SJCRH30 (cell line): ENCODE results near the gene SLIRP. TPM values are rescaled to one million over a fixed set of nuclear protein-coding genes. Genes with fewer than 3 reads are reported as not detected.
"Not testable (repeated sequence)": the region's sequence is repeated elsewhere in the genome, so short reads cannot be mapped to it uniquely, and the experiment has no call there.

Experiments used
- DNase-seq, 2 experiments: peaks; one replicate each; pipeline ENCODE4 v3.0.0-alpha.2; 2015 to 2020
- H3K27ac ChIP-seq: fragments of 250-450 bp; sonication (Bioruptor Pico); 2 replicates; pipeline ENCODE4 v1.5.1; 2020; ENCODE audit warnings: mild to moderate bottlenecking, moderate library complexity
- H3K27me3 ChIP-seq: fragments of 250-450 bp; sonication (Bioruptor Pico); 2 replicates; pipeline ENCODE4 v1.5.1; 2020; ENCODE audit warnings: mild to moderate bottlenecking, moderate library complexity
- H3K36me3 ChIP-seq: fragments of 250-450 bp; sonication (Bioruptor Pico); 2 replicates; pipeline ENCODE4 v1.5.1; 2020; ENCODE audit warnings: mild to moderate bottlenecking, moderate library complexity
- H3K4me1 ChIP-seq: fragments of 250-450 bp; sonication (Bioruptor Pico); 2 replicates; pipeline ENCODE4 v1.5.1; 2020; ENCODE audit warnings: mild to moderate bottlenecking, moderate library complexity
- H3K4me3 ChIP-seq: fragments of 250-450 bp; sonication (Bioruptor Pico); 2 replicates; pipeline ENCODE4 v1.5.1; 2020; ENCODE audit warnings: mild to moderate bottlenecking, moderate library complexity
- H3K9me3 ChIP-seq: fragments of 250-450 bp; sonication (Bioruptor Pico); replicated peaks from 2 replicates; pipeline ENCODE4 v1.5.1; 2020; ENCODE audit warnings: mild to moderate bottlenecking, moderate library complexity
- total RNA-seq: library from RNA; depleted of rRNA; stranded (reverse); fragments of >200 nt; shearing (Covaris generic); gene quantifications from 2 replicates; pipeline ENCODE4 v1.2.3, GENCODE V29; 2014; rRNA removed

The SLIRP gene
- 541 and 634 TPM in 2 replicates for total RNA-seq

- no peaks in the 10 kb centered on the region for H3K9me3 ChIP-seq
- peak; percentile 81 to 87 for DNase-seq
- peaks cover 32% of the 10 kb centered on the region for H3K36me3 ChIP-seq
- H3K27me3 ChIP-seq: no peaks in the 10 kb centered on the region
- H3K27ac ChIP-seq: peak within 1 kb of the TSS; percentile 50
- peaks cover 15% of the 10 kb centered on the region for H3K4me1 ChIP-seq
- peak within 1 kb of the TSS; percentile 96 for H3K4me3 ChIP-seq
Measured at GRCh38 chr14:77707724-77708408, at the start of gene SLIRP, which contains the start of gene ALKBH1. Gene SLIRP (plus strand): TSS chr14:77708103. CDS start chr14:77708112, 9 bp downstream. Gene ALKBH1 (minus strand): TSS chr14:77708023. CDS start chr14:77708004, 19 bp downstream.

GRCh38 chr14:77659831-77660230 lies 48.1 kb upstream of the SLIRP start:
- Histone ChIP-seq H3K4me3 (no peak overlapping the region), H3K27ac (no peak overlapping the region), H3K4me1 (no peaks in the 10 kb centered on the region), H3K27me3 (0 out of 2 replicates have a peak, but pooled peaks cover 4% of the 10 kb centered on the region), H3K9me3 (no peaks in the 10 kb centered on the region), H3K36me3 (no peaks in the 10 kb centered on the region)
- DNase-seq: no peak

GRCh38 chr14:77660754-77661153 lies 47.1 kb upstream of the SLIRP start:
- DNase-seq: no peak
- H3K9me3 ChIP-seq: no peaks in the 10 kb centered on the region
- H3K27me3 ChIP-seq: 0 out of 2 replicates have a peak, but pooled peaks cover 4% of the 10 kb centered on the region
- H3K4me1 ChIP-seq: no peaks in the 10 kb centered on the region
- H3K4me3 ChIP-seq: no peak overlapping the region
- H3K36me3 ChIP-seq: no peaks in the 10 kb centered on the region
- H3K27ac ChIP-seq: no peak overlapping the region

DNA sequence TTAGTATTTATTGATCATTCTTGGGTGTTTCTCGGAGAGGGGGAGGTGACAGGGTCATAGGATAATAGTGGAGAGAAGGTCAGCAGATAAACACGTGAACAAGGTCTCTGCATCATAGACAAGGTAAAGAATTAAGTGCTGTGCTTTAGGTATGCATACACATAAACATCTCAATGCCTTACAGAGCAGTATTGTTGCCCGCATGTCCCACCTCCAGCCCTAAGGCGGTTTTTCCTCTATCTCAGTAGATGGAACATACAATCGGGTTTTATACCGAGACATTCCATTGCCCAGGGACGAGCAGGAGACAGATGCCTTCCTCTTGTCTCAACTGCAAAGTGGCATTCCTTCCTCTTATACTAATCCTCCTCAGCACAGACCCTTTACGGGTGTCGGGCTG lies 46.3 kb upstream of the SLIRP start:
- not testable (repeated sequence) for H3K36me3 ChIP-seq, H3K27me3 ChIP-seq, H3K4me3 ChIP-seq, H3K9me3 ChIP-seq, H3K4me1 ChIP-seq, H3K27ac ChIP-seq, DNase-seq

GRCh38 chr14:77663293-77663692 lies 44.6 kb upstream of the SLIRP start:
- no peaks in the 10 kb centered on the region for H3K4me1 ChIP-seq
- H3K36me3 ChIP-seq: no peaks in the 10 kb centered on the region
- 0 out of 2 replicates have a peak, but pooled peaks cover 4% of the 10 kb centered on the region for H3K27me3 ChIP-seq
- H3K9me3 ChIP-seq: no peaks in the 10 kb centered on the region
- no peak overlapping the region for H3K27ac ChIP-seq
- no peak for DNase-seq
- no peak overlapping the region for H3K4me3 ChIP-seq

DNA sequence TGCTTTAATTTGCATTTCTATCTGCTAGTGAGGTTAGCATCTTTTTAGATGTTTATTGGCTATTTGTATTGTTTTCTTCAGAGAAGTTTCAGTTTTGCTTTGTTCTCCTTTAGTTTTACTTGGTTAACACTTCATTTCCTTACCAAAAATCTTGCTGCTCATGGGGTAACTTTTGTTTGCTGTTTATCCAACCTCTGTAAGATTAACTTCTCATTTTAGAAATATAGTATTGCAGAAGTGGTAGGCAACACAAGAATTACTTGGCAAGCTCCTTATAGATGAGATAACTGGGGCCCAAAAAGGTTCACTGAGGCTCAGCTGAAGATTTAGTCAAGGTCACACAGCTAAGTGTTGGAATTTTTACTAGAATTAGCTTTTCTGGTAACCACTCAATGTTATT lies 40.6 kb upstream of the SLIRP start:
- H3K27ac ChIP-seq: no peak overlapping the region
- H3K4me1 ChIP-seq: no peaks in the 10 kb centered on the region
- H3K4me3 ChIP-seq: no peak overlapping the region
- no peaks in the 10 kb centered on the region for H3K36me3 ChIP-seq
- H3K9me3 ChIP-seq: no peaks in the 10 kb centered on the region
- H3K27me3 ChIP-seq: no peaks in the 10 kb centered on the region
- no peak for DNase-seq

- no peak overlapping the region for H3K4me3 ChIP-seq
Measured at GRCh38 chr14:77673193-77673592, 34.7 kb upstream of the SLIRP start.

GRCh38 chr14:77674931-77675330 lies 33.0 kb upstream of the SLIRP start:
- no peak for DNase-seq
- no peaks in the 10 kb centered on the region for H3K9me3 ChIP-seq
- peaks cover 25% of the 10 kb centered on the region for H3K36me3 ChIP-seq
- no peaks in the 10 kb centered on the region for H3K4me1 ChIP-seq
- H3K4me3 ChIP-seq: no peak overlapping the region
- no peaks in the 10 kb centered on the region for H3K27me3 ChIP-seq
- no peak overlapping the region for H3K27ac ChIP-seq

More at GRCh38 chr14:77673193-77673592, 34.7 kb upstream of the SLIRP start:
- no peaks in the 10 kb centered on the region for H3K4me1 ChIP-seq
- peaks cover 25% of the 10 kb centered on the region for H3K36me3 ChIP-seq
- H3K9me3 ChIP-seq: no peaks in the 10 kb centered on the region
- H3K27ac ChIP-seq: no peak overlapping the region
- DNase-seq: no peak
- H3K27me3 ChIP-seq: no peaks in the 10 kb centered on the region

DNA sequence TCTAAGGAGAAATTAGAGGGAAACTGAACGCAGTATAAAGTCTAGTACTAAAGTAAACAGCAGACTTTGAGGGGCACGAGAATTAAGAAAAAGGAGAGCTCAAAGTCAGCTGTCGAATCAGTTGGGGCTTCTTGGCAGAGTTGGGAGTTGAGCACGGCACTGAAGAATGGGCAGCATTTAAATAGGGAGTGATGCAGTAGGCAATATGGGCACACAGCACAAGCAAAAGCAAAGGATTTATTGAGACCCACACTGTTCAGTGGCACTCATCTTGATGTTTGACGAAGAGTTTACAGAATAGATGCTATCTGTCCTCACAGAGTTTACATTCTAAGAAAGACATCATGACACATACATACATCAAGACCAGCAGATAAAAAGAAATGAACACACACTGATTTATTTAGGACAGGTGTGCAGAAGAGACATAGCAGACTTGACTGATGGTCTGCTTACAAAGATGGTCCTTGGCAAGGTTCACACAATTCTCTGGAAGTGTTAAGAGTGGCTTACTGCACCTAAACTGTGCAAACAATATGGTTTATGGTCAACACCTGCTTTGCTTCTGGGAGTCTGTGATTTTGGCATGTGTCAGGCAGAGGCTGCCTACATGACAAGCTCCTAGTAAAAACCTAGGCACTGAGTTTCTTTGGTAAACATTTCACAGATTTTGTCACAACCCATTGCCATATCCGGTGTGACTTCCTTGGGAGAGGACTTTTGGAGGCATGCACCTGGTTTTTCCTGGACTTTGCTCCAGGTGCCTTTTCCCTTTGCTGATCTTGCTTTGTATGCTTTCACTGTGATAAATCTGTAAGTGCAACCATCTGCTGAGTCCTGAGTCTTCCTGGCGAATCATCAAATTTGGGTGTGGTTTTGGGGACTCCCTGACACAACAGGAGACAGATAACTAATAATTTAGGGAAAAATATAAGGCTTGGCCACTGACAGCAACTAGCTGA lies 26.4 kb upstream of the SLIRP start:
- Histone ChIP-seq H3K27me3 (no peaks in the 10 kb centered on the region), H3K9me3 (no peaks in the 10 kb centered on the region)
- DNase-seq: no peak

GRCh38 chr14:77682158-77682553 lies 25.7 kb upstream of the SLIRP start:
- no peak for DNase-seq
- no peak overlapping the region for H3K27ac ChIP-seq
- H3K4me1 ChIP-seq: peaks cover 6% of the 10 kb centered on the region; the same call in 1 of the 2 replicates
- H3K36me3 ChIP-seq: peaks cover 6% of the 10 kb centered on the region
- no peaks in the 10 kb centered on the region for H3K9me3 ChIP-seq
- no peaks in the 10 kb centered on the region for H3K27me3 ChIP-seq
- no peak overlapping the region for H3K4me3 ChIP-seq

More for the DNA sequence above, 26.4 kb upstream of the SLIRP start:
- Histone ChIP-seq H3K27ac (no peak overlapping the region), H3K4me1 (peaks cover 6% of the 10 kb centered on the region; the same call in 1 of the 2 replicates), H3K36me3 (0 out of 2 replicates have a peak, but pooled peaks cover 2% of the 10 kb centered on the region), H3K4me3 (no peak overlapping the region)

DNA sequence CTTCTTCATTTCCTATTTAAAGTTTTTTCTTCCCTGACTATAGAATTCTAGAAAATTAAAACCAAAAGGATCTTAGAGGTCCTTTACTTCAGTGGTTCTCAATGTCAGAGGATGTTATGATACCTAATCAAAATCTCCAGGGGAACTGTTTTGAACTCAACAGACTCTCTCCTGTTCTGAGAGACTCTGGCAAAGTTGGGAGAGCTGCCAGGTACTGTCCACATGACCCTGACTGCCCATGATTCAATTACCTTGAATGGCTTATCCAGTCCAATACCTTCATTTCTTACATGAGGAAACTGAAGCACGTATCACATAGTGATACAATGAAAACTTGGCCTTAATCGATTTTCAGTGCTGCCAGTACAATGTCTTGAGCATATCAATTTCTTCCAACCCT lies 16.6 kb upstream of the SLIRP start:
- Histone ChIP-seq H3K27me3 (no peaks in the 10 kb centered on the region), H3K36me3 (peaks cover 30% of the 10 kb centered on the region), H3K27ac (no peak overlapping the region), H3K4me3 (no peak overlapping the region), H3K9me3 (no peaks in the 10 kb centered on the region), H3K4me1 (no peaks in the 10 kb centered on the region)
- no peak for DNase-seq

DNA sequence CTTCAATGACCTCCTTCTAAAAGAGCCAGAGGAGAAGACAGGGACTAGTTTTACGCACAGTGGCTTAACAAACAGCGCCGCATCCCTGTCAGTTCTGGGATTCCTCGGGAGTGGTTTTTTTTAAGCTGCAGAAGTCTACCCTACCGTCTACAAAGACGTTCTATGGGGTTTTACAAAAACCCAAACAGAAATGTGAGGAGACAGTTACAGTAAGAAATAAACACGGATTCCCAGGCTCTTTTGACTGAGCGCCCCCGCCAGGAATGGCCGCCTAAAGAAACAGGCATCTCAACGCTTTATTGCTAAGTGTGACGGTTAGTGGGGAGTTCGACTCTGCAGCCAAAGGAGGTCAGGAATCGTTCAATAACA lies 564 bp upstream of the SLIRP start:
- Histone ChIP-seq H3K27me3 (no peaks in the 10 kb centered on the region), H3K4me1 (peaks cover 15% of the 10 kb centered on the region), H3K27ac (peak overlapping the region; percentile 50), H3K4me3 (peak overlapping the region; percentile 96), H3K9me3 (no peaks in the 10 kb centered on the region), H3K36me3 (peaks cover 34% of the 10 kb centered on the region)
- peak; percentile 4 to 32 for DNase-seq

- Histone ChIP-seq H3K4me1 (peaks cover 15% of the 10 kb centered on the region), H3K36me3 (peaks cover 35% of the 10 kb centered on the region)
Measured at GRCh38 chr14:77708749-77709148, 846 bp downstream of the SLIRP start.

DNA sequence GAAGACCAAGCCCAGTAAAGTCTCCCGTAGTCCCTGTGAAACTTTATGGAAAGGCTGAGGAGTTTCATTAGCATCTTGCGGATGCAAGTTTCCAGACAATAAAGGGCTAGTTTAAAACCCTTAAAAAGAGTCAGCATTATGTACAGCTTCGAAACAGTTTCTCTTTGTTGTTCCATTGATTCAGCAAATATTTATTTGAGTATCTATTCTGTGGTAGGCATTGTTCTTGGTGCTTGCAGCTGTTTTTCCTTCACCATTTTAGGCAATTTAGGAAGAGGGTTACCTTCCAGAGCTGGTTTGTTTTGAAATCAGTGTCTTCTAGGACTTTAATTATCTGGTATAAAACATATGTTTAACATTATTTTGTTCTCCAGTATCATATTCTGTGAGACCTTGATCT lies 1.5 kb downstream of the SLIRP start:
- H3K4me1 ChIP-seq: peaks cover 15% of the 10 kb centered on the region
- H3K4me3 ChIP-seq: peak overlapping the region; percentile 96
- H3K36me3 ChIP-seq: peaks cover 35% of the 10 kb centered on the region
- H3K27ac ChIP-seq: no peak overlapping the region; the same call in 1 of the 2 replicates
- H3K9me3 ChIP-seq: no peaks in the 10 kb centered on the region
- no peak for DNase-seq
- H3K27me3 ChIP-seq: no peaks in the 10 kb centered on the region

More at GRCh38 chr14:77708749-77709148, 846 bp downstream of the SLIRP start:
- no peak for DNase-seq
- Histone ChIP-seq H3K9me3 (no peaks in the 10 kb centered on the region), H3K4me3 (peak overlapping the region; percentile 96), H3K27ac (peak overlapping the region; percentile 50; the same call in 1 of the 2 replicates), H3K27me3 (no peaks in the 10 kb centered on the region)

DNA sequence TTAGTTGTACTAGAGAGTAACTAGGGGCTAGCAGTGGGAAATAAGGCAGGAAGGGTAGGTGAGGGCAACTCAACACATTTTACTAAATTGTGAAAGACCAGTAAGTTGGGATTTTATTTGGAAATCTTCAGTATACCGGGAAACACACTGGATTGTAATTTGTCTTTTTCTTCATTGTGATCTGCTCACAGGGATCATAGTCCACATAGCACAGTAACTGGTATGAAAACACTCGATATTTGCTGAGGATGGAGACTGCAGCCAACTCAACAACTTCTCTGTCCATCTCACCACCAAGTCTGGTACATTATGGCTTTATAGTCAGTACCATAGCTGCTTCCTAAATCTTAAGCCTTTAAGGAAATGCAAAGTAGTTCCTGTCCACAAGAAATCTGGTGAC lies 2.5 kb downstream of the SLIRP start:
- no peak overlapping the region for H3K27ac ChIP-seq
- H3K36me3 ChIP-seq: peaks cover 44% of the 10 kb centered on the region
- H3K9me3 ChIP-seq: no peaks in the 10 kb centered on the region
- DNase-seq: no peak
- H3K4me3 ChIP-seq: no peak overlapping the region
- no peaks in the 10 kb centered on the region for H3K27me3 ChIP-seq
- peaks cover 15% of the 10 kb centered on the region for H3K4me1 ChIP-seq
